Heart right ventricle (tissue), 16 donors: ENCODE measurements around the gene F13A1. TPM values are rescaled to one million over a fixed set of nuclear protein-coding genes. Genes with fewer than 3 reads are reported as not detected.
A peak's percentile ranks its signal among the peaks of the same experiment; 100 is the strongest.
"Not testable (repeated sequence)": the region's sequence is repeated elsewhere in the genome, so short reads cannot be mapped to it uniquely, and the experiment has no call there.

Experiments
- ATAC-seq, 8 donors: fragments of 200-7000 bp; cut with Tn5 transposase; one replicate each; pipeline ENCODE4 v1.9.1; 2020; ENCODE audit warnings: mild to moderate bottlenecking in 8 of 8, moderate library complexity in 8 of 8, moderate number of reproducible peaks in 1 of 8
- DNase-seq, 2 donors: peaks; one replicate each; pipeline ENCODE4 v3.0.0-alpha.2; 2020
- H3K27ac ChIP-seq, 10 donors: fragments of 200-600 bp; sonication (generic) in 2 of 10; one replicate each; pipeline versions ENCODE4 v1.5.0 to v1.8.0; 2020 to 2022; ENCODE audit warnings: mild to moderate bottlenecking in 3 of 10
- H3K27me3 ChIP-seq, 7 donors: fragments of 200-600 bp; one replicate each; pipeline ENCODE4 v1.8.0; 2021 to 2022; ENCODE audit warnings: mild to moderate bottlenecking in 2 of 7
- H3K36me3 ChIP-seq, 9 donors: fragments of 200-600 bp; sonication (generic) in 1 of 9; one replicate each; pipeline versions ENCODE4 v1.5.0 to v1.8.0; 2020 to 2022; ENCODE audit warnings: mild to moderate bottlenecking in 2 of 9
- H3K4me1 ChIP-seq, 9 donors: fragments of 200-600 bp; sonication (generic) in 1 of 9; one replicate each; pipeline versions ENCODE4 v1.5.0 to v1.8.0; 2020 to 2022; ENCODE audit warnings: mild to moderate bottlenecking in 4 of 9
- H3K4me3 ChIP-seq, 10 donors: fragments of 200-600 bp; sonication (generic) in 2 of 10; one replicate each; pipeline versions ENCODE4 v1.5.0 to v1.8.0; 2020 to 2022; ENCODE audit warnings: mild to moderate bottlenecking in 7 of 10, moderate library complexity in 2 of 10
- H3K9me3 ChIP-seq, 11 donors: fragments of 200-600 bp in 10 of 11; sonication (generic) in 2 of 11; one replicate each; pipeline versions ENCODE4 v1.5.0 to v1.8.0; 2013 to 2022; ENCODE audit warnings: mild to moderate bottlenecking in 2 of 11, control low read depth in 1 of 11, moderate library complexity in 1 of 11
- WGBS, 2 donors: extraction: QIAGEN DNeasy Blood & Tissue Kit; methylation state at CpG; one replicate each; pipeline ENCODE4 v1.1.7; 2013; ENCODE audit warnings: inconsistent platforms in 1 of 2; 5-methylcytosine and 5-hydroxymethylcytosine counted together
- intact Hi-C, 10 donors: fragments of 100-400 bp; cut with DNase I; formaldehyde crosslinking; loops; one replicate each; pipeline versions ENCODE4 v1.11.1 to v1.14.2; 2022
- polyA plus RNA-seq, 2 donors: library from polyadenylated mRNA; stranded (reverse); fragments of 200-250 nt; gene quantifications; one replicate each; pipeline ENCODE4 v1.2.3, GENCODE V29; 2013
- total RNA-seq, 10 donors: library from RNA; stranded (reverse); fragmentation: NEBNext Ultra II Directional in 3 of 10; extraction: Animal tissue kit (Norgen Biotek cat#: 25700) in 3 of 10; gene quantifications; one replicate each; pipeline versions ENCODE4 v1.2.1 to v1.2.4, GENCODE V29; 2021 to 2023
- TF ChIP-seq, protein P1 (sequence below), 9 donors: fragments of 200-600 bp; sonication (generic) in 2 of 9; IDR thresholded peaks; one replicate each; pipeline versions ENCODE4 v1.5.0 to v1.8.0; 2021 to 2022; ENCODE audit warnings: antibody characterized with exemption in 9 of 9, mild to moderate bottlenecking in 5 of 9, moderate library complexity in 1 of 9
- donor health status: Arrhythmogenic right ventricular cardiomyopathy.
- donor health status: ischemic (EF 13 %, LVEDD 7.1; RV severe dilation, severe dysfunction).
- donor health status: healthy with polysubstance abuse.
- donor health status: DM: no; HTN: yes; CAD: no.
- donor health status: DM: no; HTN: no; CAD: no.
- donor health status: ischemic (EF 25% LVEDD 6.9; RV normal size, moderate dysfunction).
- donor health status: ischemic (EF 25% LVEDD 5.7; RV mildly dilated, moderate dysfunction).
- donor health status: healthy.
- donor health status: DM: yes; HTN: yes; CAD: no.
- donor health status: Ischemic cardiomyopathy.
- donor health status: ischemic (EF 35%, LVEDD 5.7; RV mildly dilated, moderate dysfunction).
- donor health status: nonischemic (EF 11% LVEDD 7.7; RV severe dilation, severe dysfunction).
- donor health status: DM: yes; HTN: yes; CAD: no.
- donor health status: PGD.
- donor health status: ischemic (EF 29% LVEDD 5.4; RV normal size, mild dysfunction).
- donor health status: nonischemic (EF 23%, LVEDD 6.1; RV moderate dilation, normal function).

Gene F13A1
- total and polyA plus RNA-seq, 12 donors = 8.4 to 265 (median 22.8) TPM

DNA sequence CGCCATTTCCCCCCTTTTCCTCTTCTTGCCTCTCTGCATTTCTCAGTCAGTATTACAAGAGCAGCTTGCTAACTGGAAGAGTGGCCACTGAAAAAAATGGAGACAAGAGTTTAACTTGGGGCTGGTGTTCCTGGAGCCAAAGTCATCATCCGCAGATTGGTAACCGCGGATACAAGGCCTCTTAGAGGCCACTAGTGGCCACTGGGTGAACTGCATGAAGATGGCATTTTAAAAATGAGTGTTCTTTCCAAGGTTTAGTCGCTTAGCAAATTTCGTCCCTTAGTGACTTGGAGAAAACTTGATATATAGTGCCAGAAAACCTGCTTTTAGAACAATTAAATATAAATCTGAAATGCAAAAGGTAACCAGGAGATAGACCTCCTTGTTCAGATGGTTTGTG lies 4.8 kb downstream of the F13A1 start:
- WGBS, 2 donors = 20% methylated on average over 6 of the region's 6 CpGs
- TF ChIP-seq, protein P1, sequence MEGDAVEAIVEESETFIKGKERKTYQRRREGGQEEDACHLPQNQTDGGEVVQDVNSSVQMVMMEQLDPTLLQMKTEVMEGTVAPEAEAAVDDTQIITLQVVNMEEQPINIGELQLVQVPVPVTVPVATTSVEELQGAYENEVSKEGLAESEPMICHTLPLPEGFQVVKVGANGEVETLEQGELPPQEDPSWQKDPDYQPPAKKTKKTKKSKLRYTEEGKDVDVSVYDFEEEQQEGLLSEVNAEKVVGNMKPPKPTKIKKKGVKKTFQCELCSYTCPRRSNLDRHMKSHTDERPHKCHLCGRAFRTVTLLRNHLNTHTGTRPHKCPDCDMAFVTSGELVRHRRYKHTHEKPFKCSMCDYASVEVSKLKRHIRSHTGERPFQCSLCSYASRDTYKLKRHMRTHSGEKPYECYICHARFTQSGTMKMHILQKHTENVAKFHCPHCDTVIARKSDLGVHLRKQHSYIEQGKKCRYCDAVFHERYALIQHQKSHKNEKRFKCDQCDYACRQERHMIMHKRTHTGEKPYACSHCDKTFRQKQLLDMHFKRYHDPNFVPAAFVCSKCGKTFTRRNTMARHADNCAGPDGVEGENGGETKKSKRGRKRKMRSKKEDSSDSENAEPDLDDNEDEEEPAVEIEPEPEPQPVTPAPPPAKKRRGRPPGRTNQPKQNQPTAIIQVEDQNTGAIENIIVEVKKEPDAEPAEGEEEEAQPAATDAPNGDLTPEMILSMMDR (IDR thresholded peaks at IDR 0.05) = peak; percentile 72 to 89 (median 86)
- intact Hi-C loops = loop anchor here in 6 of 10 donors (5.0 to 10.0 kb wide), 5 partner anchors 79 to 261 kb away; no protein-coding TSS in a partner anchor

DNA sequence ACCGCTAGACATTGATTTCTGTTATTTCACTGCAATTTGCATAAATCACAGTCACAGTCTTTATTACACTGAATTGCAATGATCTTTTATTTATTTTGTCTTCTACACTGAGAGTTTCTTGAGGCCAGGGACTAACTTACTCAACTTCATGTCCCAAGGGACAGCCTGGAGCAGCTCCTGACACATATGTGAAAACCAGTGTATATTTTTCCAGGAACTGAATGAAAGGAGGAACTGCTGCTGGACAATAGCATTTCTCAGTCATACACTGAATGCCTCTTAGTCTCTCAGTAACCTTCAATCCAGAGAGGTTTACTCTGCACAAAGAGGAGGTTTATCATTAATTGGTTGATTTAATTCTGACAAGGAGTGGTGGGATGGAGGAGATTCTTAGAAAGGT lies 5.9 kb downstream of the F13A1 start:
- Histone ChIP-seq H3K9me3 (no peaks in the 10 kb centered on the region), H3K4me3 (peak overlapping the region in 1 of 10 donors; percentile 56), H3K27ac (peak overlapping the region in 1 of 10 donors; percentile 36), H3K4me1 (peaks cover 0 to 37% (median 10%) of the 10 kb centered on the region in 9 donors), H3K27me3 (peaks cover 0 to 8% (median 0%) of the 10 kb centered on the region in 7 donors), H3K36me3 (peaks cover 0 to 25% (median 0%) of the 10 kb centered on the region in 9 donors)
- intact Hi-C loops = loop anchor here in 6 of 10 donors (10.0 kb wide), 3 partner anchors 80 to 260 kb away; no protein-coding TSS in a partner anchor
- 81 to 92% methylated on average over 1 of the region's 1 CpG for WGBS, 2 donors
- TF ChIP-seq, protein P1 (IDR thresholded peaks at IDR 0.05) = no peak
- no peak for DNase-seq
- no peak for ATAC-seq

More for the DNA sequence above, 4.8 kb downstream of the F13A1 start:
- peak overlapping the region in 1 of 10 donors; percentile 28 for H3K27ac ChIP-seq
- DNase-seq (peak in 1 of 2 donors; percentile 40), ATAC-seq (peak in 1 of 8 donors; percentile 44)
- H3K4me1 ChIP-seq = peaks cover 0 to 45% (median 11%) of the 10 kb centered on the region in 9 donors
- peaks cover 0 to 15% (median 9%) of the 10 kb centered on the region in 7 donors for H3K27me3 ChIP-seq
- H3K4me3 ChIP-seq = peak overlapping the region in 1 of 10 donors; percentile 56
- no peaks in the 10 kb centered on the region for H3K9me3 ChIP-seq
- peaks cover 0 to 23% (median 0%) of the 10 kb centered on the region in 9 donors for H3K36me3 ChIP-seq

DNA sequence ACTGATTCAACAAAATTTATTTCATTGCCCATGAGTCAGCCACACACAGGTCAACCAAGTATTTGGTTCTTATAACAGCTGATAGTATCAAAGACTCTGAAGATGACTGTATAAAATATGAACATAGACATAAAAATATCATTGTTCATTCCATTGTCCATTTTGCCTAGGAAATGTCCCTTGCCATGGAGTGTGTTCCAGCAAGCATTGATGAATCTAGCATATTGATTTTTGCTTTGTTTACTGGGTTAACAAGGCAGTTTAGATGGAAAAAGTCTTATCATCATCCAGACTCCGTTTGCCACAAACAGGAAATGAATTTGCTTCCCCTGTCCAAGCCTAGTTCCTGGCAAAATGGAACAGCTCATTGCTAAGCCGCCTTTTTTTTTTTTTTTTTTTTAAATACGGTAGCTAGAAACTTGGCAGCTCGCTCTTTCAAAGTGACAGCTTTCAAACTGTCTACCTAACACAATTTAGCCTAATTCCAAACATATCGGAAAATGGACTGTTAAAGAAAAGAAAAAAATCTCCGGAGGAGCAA lies 7.5 kb downstream of the F13A1 start:
- ATAC-seq = peak in 4 of 8 donors; percentile 42 to 51 (median 46)

DNA sequence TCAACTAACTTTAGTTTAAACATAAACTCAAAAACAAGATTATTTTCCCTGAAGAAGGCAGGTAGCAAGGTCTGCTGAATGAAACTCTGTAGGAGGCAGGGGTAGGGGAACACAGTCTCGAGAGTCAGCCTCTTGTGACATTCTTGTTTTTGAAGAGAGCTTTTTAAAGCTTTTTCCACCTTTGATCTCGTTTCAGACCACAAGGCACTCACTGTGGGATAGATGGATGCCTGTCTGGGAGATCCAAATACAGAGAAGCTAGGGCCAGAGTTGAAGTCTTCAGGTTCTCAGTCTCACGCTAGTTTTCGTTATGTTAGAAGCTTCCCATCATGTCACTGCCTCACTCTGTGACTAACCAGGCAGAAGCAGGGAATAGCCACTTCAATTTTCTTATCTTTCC lies 14.9 kb downstream of the F13A1 start:
- ATAC-seq (no peak), DNase-seq (no peak)
- H3K9me3 ChIP-seq = no peaks in the 10 kb centered on the region
- intact Hi-C loops = no loop called here
- 43 to 46% methylated on average over 4 of the region's 4 CpGs for WGBS, 2 donors
- TF ChIP-seq, protein P1 (IDR thresholded peaks at IDR 0.05) = no peak
- H3K27ac ChIP-seq = no peak overlapping the region
- peaks cover 0 to 20% (median 0%) of the 10 kb centered on the region in 7 donors for H3K27me3 ChIP-seq
- peaks cover 0 to 72% (median 0%) of the 10 kb centered on the region in 9 donors for H3K36me3 ChIP-seq
- H3K4me3 ChIP-seq = no peak overlapping the region
- no peaks in the 10 kb centered on the region for H3K4me1 ChIP-seq

More for the DNA sequence above, 7.5 kb downstream of the F13A1 start:
- peaks cover 0 to 30% (median 5%) of the 10 kb centered on the region in 9 donors for H3K4me1 ChIP-seq
- TF ChIP-seq, protein P1 (IDR thresholded peaks at IDR 0.05) = no peak
- H3K36me3 ChIP-seq = peaks cover 0 to 24% (median 0%) of the 10 kb centered on the region in 9 donors
- DNase-seq = no peak
- H3K27me3 ChIP-seq = peaks cover 0 to 6% (median 0%) of the 10 kb centered on the region in 7 donors
- H3K27ac ChIP-seq = peak overlapping the region in 4 of 10 donors; percentile 6 to 76 (median 29)
- intact Hi-C loops = loop anchor here in 6 of 10 donors (10.0 kb wide), 3 partner anchors 82 to 258 kb away; no protein-coding TSS in a partner anchor
- no peaks in the 10 kb centered on the region for H3K9me3 ChIP-seq
- WGBS, 2 donors = 29 to 52% methylated on average over 5 to 6 of the region's 6 CpGs
- no peak overlapping the region for H3K4me3 ChIP-seq

DNA sequence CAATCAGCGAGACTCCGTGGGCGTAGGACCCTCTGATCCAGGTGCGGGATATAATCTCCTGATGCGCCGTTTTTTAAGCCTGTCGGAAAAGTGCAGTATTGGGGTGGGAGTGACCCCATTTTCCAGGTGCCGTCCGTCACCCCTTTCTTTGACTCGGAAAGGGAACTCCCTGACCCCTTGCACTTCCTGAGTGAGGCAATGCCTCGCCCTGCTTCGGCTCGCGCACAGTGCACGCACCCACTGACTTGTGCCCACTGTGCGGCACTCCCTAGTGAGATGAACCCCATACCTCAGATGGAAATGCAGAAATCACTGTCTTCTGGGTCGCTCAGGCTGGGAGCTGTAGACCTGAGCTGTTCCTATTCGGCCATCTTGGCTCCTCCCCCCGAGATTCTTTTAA lies 20.1 kb downstream of the F13A1 start:
- DNase-seq, H3K4me1 ChIP-seq, H3K27me3 ChIP-seq, H3K27ac ChIP-seq, H3K9me3 ChIP-seq, intact Hi-C loops, ATAC-seq, H3K4me3 ChIP-seq: not testable (repeated sequence)
- 80 to 91% methylated on average over 19 of the region's 19 CpGs for WGBS, 2 donors
- H3K36me3 ChIP-seq = peaks cover 0 to 43% (median 0%) of the 10 kb centered on the region in 9 donors
